HepG2 (cell line): ENCODE measurements around the gene SECTM1. TPM values are rescaled to one million over a fixed set of nuclear protein-coding genes. Genes with fewer than 3 reads are reported as not detected.

Source experiments
- CBX5 ChIP-seq: sonication (generic); formaldehyde crosslinking; IDR thresholded peaks from 2 replicates; pipeline ENCODE4 v1.4.0; 2020; ENCODE audit warnings: missing genetic modification reagents, borderline replicate concordance
- E2F5 ChIP-seq: sonication (generic); formaldehyde crosslinking; conservative IDR thresholded peaks from 2 replicates; pipeline ENCODE4 v1.4.0; 2020; ENCODE audit warnings: missing genetic modification reagents
- HBP1 ChIP-seq: IDR thresholded peaks from 2 replicates; pipeline ENCODE4 v1.6.1; 2016; ENCODE audit warnings: low read depth, control low read depth
- LCORL ChIP-seq, 2 experiments: fragments of 450-650 bp in 1 of 2; sonication (generic) in 1 of 2; formaldehyde crosslinking in 1 of 2; IDR thresholded peaks; 2 replicates each; pipeline versions ENCODE4 v1.5.0 to v1.6.1; 2017 to 2020; ENCODE audit warnings: antibody characterized with exemption in 1 of 2, missing genetic modification reagents in 1 of 2
- MEF2D ChIP-seq: sonication (generic); formaldehyde crosslinking; IDR thresholded peaks from 2 replicates; pipeline ENCODE4 v1.5.1; 2020; ENCODE audit warnings: mild to moderate bottlenecking, missing genetic modification reagents
- MXD3 ChIP-seq: IDR thresholded peaks from 2 replicates; pipeline ENCODE4 v1.6.1; 2016; ENCODE audit warnings: mild to moderate bottlenecking, missing biosample characterization, missing genetic modification reagents
- NR2F2 ChIP-seq: IDR thresholded peaks from 2 replicates; pipeline ENCODE4 v1.6.1; 2012; ENCODE audit warnings: low read depth, inconsistent platforms, borderline replicate concordance
- SIX1 ChIP-seq: sonication (generic); formaldehyde crosslinking; IDR thresholded peaks from 2 replicates; pipeline ENCODE4 v1.4.0; 2020; ENCODE audit warnings: missing genetic modification reagents, borderline replicate concordance
- TBP ChIP-seq: sonication (generic); formaldehyde crosslinking; IDR thresholded peaks from 2 replicates; pipeline ENCODE4 v1.5.0; 2020; ENCODE audit warnings: missing genetic modification reagents
- TEAD3 ChIP-seq: optimal IDR thresholded peaks from 2 replicates; pipeline ENCODE3; 2016; ENCODE audit warnings: borderline replicate concordance
- TIGD3 ChIP-seq: sonication (generic); formaldehyde crosslinking; IDR thresholded peaks from 2 replicates; pipeline ENCODE4 v1.5.1; 2020; ENCODE audit warnings: mild to moderate bottlenecking, missing genetic modification reagents, borderline replicate concordance
- ZBTB14 ChIP-seq: sonication (generic); formaldehyde crosslinking; IDR thresholded peaks from 2 replicates; pipeline ENCODE4 v1.4.0; 2020; ENCODE audit warnings: missing genetic modification reagents
- ZBTB33 ChIP-seq: sonication (generic); formaldehyde crosslinking; IDR thresholded peaks from 2 replicates; pipeline ENCODE4 v1.4.0; 2020; ENCODE audit warnings: missing genetic modification reagents
- ZBTB38 ChIP-seq: sonication (generic); formaldehyde crosslinking; IDR thresholded peaks from 2 replicates; pipeline ENCODE4 v1.5.1; 2020; ENCODE audit warnings: mild to moderate bottlenecking, missing genetic modification reagents
- ZNF224 ChIP-seq: sonication (generic); formaldehyde crosslinking; IDR thresholded peaks from 2 replicates; pipeline ENCODE4 v1.5.0; 2020; ENCODE audit warnings: mild to moderate bottlenecking, missing genetic modification reagents
- ZNF280B ChIP-seq: sonication (generic); formaldehyde crosslinking; IDR thresholded peaks from 2 replicates; pipeline ENCODE4 v1.5.0; 2020; ENCODE audit warnings: missing genetic modification reagents, mild to moderate bottlenecking, borderline replicate concordance
- ZNF672 ChIP-seq: sonication (generic); formaldehyde crosslinking; IDR thresholded peaks from 2 replicates; pipeline ENCODE4 v1.8.1; 2022; ENCODE audit warnings: missing genetic modification reagents
- ZNF761 ChIP-seq: sonication (generic); formaldehyde crosslinking; conservative IDR thresholded peaks from 2 replicates; pipeline ENCODE4 v1.4.0; 2020; ENCODE audit warnings: mild to moderate bottlenecking, missing genetic modification reagents
- ZNF883 ChIP-seq: sonication (generic); formaldehyde crosslinking; IDR thresholded peaks from 2 replicates; pipeline ENCODE4 v1.5.1; 2020; ENCODE audit warnings: mild to moderate bottlenecking, missing genetic modification reagents; ENCODE audit errors: not compliant biosample characterization
- polyA plus RNA-seq, 8 experiments: library from polyadenylated mRNA; depleted of rRNA in 3 of 8; stranded (reverse) in 7 of 8; unstranded in 1 of 8; fragments of >200 nt; fragmentation: Illumina TruSeq in 4 of 8; extraction: Trizol in 4 of 8; gene quantifications; 2 replicates each; pipeline versions ENCODE4 v1.2.1 to v1.2.3, GENCODE V29; 2011 to 2016; ENCODE audit warnings: low read depth in 4 of 8, missing spikeins in 1 of 8, mixed read lengths in 1 of 8; ENCODE audit not compliant: insufficient read depth in 1 of 8
- total RNA-seq, 5 experiments: library from RNA; depleted of rRNA; stranded (reverse); fragments of >200 nt; fragmentation: Illumina TruSeq; extraction: Trizol; gene quantifications; 2 replicates each; pipeline ENCODE4 v1.2.3, GENCODE V29; 2016; ENCODE audit warnings: low read depth in 1 of 5

SECTM1 gene
- total and polyA plus RNA-seq, 2 of the 13 experiments (the other 11 are each of a cell fraction or from before 2014, with no cell fraction given): 3.5 to 5.3 TPM

GRCh38 chr17:82273327-82274133, 60.0 kb downstream of the SECTM1 start, which contains the start of gene CSNK1D (continued):
- TF ChIP-seq E2F5 (CRISPR knock-in tag): no peak
- peak; percentile 28; the same call in 1 of the 2 replicates for TF ChIP-seq TBP
- TF ChIP-seq CBX5: peak; percentile 59; the same call in 1 of the 2 replicates
- no peak for TF ChIP-seq ZBTB14 (CRISPR knock-in tag)
- peak; percentile 47 for TF ChIP-seq TEAD3 (CRISPR knock-in tag)
- no peak for TF ChIP-seq MEF2D (CRISPR knock-in tag)
- TF ChIP-seq ZBTB38: peak; percentile 10; the same call in 1 of the 2 replicates
- TF ChIP-seq ZNF224 (CRISPR knock-in tag): peak; percentile 46
- 0 out of 2 replicates have a peak, but pooled peaks have one; percentile 54 for TF ChIP-seq ZBTB33 (CRISPR knock-in tag)
- peak; percentile 86 for TF ChIP-seq ZNF761 (CRISPR knock-in tag)
- TF ChIP-seq TIGD3 (CRISPR knock-in tag): 0 out of 2 replicates have a peak, but pooled peaks have one; percentile 52
- TF ChIP-seq ZNF280B (CRISPR knock-in tag): no peak; the same call in 1 of the 2 replicates
- peak; percentile 60; the same call in 1 of the 2 replicates for TF ChIP-seq NR2F2
- TF ChIP-seq MXD3: peak; percentile 97
- no peak for TF ChIP-seq SIX1
- TF ChIP-seq ZNF672 (CRISPR knock-in tag): no peak
- TF ChIP-seq LCORL (IDR thresholded peaks at IDR 0.05): 0 out of 2 replicates have a peak, but pooled peaks have one; percentile 15
- peak; percentile 78 for TF ChIP-seq LCORL (CRISPR knock-in tag; IDR thresholded peaks at IDR 0.05)
- TF ChIP-seq HBP1 (CRISPR knock-in tag): no peak
- TF ChIP-seq ZNF883 (CRISPR knock-in tag): peak; percentile 95
